AG09309 (cell line): ENCODE data around the gene VASH1.

Source experiments
- DNase-seq: peaks from one replicate; pipeline ENCODE4 v3.0.0-alpha.2; 2010; ENCODE audit warnings: low read depth
- H3K4me3 ChIP-seq: 2 replicates; pipeline ENCODE4 v1.5.1; 2011; ENCODE audit warnings: mild to moderate bottlenecking, low read depth, low read length, moderate library complexity; ENCODE audit not compliant: control insufficient read depth
- TF ChIP-seq, protein P1 (sequence below): IDR thresholded peaks from 2 replicates; pipeline ENCODE4 v1.5.1; 2011; ENCODE audit warnings: mild to moderate bottlenecking, low read depth, low read length, inconsistent platforms; ENCODE audit not compliant: insufficient read depth, control insufficient read depth; ENCODE audit errors: missing control alignments

The VASH1 gene

DNA sequence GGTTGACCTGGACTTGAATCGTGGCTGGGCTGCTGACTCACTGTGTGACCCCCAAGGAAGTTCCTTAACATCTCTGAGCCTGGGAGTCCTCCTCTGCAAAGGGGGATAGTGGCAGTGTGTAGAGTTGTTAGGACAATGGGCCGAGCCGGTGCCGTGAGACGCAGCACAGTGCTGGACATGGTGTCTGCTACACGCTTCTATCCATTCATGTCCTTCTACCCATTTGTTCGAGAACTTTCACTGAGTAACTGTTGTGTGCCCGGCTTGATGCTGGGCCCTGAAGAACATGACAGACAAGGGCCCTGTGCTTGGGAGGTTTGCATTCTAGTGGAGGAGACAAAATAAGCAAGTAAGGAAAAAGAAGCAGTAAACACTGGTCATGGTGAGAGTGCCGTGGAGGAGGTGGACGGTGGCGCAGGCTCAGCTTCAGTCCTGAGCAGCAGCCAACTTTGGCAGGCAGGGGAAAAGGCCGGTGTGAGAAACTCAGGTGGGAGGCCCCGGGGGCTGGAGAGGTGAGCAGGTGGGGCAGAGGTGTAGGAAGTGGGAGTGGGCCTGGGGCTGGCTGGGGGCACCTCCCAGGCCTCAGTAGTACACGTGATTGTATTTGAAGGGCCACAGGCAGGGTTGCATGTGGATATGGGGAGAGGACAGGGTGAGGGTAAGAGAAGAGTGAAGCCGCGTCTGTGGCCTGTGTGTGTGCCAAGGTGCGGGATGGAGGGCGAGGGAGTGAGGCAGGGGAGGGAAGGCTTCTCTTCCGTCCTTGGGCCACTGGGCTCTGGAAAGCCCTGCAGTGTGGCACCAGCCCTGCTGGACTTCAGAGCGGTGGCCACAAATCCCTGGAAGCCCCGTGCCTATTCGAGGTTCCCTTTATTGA lies 13.8 kb downstream of the VASH1 start:
- TF ChIP-seq, protein P1, sequence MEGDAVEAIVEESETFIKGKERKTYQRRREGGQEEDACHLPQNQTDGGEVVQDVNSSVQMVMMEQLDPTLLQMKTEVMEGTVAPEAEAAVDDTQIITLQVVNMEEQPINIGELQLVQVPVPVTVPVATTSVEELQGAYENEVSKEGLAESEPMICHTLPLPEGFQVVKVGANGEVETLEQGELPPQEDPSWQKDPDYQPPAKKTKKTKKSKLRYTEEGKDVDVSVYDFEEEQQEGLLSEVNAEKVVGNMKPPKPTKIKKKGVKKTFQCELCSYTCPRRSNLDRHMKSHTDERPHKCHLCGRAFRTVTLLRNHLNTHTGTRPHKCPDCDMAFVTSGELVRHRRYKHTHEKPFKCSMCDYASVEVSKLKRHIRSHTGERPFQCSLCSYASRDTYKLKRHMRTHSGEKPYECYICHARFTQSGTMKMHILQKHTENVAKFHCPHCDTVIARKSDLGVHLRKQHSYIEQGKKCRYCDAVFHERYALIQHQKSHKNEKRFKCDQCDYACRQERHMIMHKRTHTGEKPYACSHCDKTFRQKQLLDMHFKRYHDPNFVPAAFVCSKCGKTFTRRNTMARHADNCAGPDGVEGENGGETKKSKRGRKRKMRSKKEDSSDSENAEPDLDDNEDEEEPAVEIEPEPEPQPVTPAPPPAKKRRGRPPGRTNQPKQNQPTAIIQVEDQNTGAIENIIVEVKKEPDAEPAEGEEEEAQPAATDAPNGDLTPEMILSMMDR: no peak
- no peak for DNase-seq
- no peak overlapping the region for H3K4me3 ChIP-seq

DNA sequence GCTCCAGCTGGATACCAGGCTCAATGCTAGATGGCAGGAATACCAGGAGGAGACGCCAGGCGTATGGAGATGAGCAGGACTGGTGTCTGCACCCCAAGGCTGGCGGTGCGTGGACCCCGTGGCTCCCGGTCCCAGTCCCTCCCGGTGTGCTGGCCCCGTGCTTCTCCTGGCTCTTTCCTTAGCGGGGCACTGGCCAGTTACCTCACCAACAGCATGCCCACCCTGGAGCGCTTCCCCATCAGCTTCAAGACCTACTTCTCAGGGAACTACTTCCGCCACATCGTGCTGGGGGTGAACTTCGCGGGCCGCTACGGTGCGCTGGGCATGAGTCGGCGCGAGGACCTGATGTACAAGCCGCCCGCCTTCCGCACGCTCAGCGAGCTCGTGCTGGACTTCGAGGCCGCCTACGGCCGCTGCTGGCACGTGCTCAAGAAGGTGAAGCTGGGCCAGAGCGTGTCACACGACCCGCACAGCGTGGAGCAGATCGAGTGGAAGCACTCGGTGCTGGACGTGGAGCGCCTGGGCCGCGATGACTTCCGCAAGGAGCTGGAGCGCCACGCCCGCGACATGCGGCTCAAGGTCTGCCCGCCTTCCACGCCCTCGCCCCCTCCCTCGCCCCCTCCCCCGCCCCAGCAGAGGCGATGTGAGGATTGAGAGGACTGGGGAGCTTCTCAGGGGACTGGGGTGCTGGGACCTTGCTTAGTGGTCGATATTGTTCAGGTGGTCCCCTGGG lies 14.6 kb downstream of the VASH1 start:
- no peak for DNase-seq
- no peak overlapping the region for H3K4me3 ChIP-seq
- TF ChIP-seq, protein P1: no peak

DNA sequence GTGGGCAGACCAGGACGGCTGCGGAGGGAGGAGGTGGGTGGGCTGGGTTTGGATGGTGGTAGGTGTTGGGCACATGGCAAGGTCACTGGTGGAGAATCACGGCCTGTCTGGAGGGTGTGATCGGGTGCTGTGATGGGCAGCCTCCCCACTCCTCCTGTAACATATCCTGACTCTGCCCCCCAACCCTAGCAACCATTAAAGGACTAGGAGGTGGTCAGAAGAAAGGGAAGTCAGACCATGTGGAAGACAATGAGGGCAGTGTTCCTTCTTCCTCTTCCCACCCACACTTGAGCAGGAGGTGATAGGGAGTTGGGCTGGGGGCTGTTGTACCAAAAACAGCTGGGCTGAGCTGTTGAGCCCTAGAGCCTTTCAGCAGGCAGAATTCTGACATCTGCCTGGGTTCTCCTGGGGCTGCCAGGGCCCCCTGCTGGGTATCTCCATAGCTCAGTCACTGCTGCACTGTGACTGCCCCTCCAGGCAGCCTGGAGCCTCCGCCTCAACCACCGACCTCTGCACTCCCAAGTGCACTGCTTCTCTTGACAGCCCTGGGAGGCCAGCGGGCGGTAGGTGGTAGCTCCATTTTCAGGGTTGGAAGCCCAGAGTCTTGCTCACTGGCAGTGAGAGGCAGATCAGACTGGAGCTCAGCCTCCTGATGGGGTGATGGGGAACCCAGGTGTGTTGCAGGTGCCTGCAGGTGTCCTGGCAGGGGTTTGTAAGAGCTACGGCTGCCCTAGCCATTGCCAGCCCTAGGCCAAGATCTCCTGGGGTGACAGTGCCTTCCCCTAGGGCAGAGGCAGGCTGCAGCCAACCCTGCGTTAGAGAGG lies 15.4 kb downstream of the VASH1 start:
- no peak overlapping the region for H3K4me3 ChIP-seq
- DNase-seq: no peak
- TF ChIP-seq, protein P1: no peak

DNA sequence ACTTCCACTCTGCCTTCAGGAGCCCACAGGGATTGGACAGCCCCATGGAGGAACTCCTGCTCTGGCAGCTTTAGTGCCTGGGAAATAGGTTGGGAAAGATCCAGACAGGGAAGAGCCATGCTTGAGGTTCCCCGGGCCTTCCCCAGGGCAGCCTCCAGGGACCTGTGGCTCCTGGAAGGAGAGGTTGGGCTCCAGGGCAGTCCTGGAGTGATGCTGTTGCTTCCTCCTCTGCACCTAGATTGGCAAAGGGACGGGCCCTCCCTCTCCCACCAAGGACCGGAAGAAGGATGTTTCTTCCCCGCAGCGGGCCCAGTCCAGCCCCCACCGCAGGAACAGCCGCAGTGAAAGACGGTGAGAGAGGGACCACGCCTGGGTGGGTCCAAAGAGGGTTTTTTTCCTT lies 16.5 kb downstream of the VASH1 start:
- no peak for DNase-seq
- TF ChIP-seq, protein P1: no peak
- no peak overlapping the region for H3K4me3 ChIP-seq

DNA sequence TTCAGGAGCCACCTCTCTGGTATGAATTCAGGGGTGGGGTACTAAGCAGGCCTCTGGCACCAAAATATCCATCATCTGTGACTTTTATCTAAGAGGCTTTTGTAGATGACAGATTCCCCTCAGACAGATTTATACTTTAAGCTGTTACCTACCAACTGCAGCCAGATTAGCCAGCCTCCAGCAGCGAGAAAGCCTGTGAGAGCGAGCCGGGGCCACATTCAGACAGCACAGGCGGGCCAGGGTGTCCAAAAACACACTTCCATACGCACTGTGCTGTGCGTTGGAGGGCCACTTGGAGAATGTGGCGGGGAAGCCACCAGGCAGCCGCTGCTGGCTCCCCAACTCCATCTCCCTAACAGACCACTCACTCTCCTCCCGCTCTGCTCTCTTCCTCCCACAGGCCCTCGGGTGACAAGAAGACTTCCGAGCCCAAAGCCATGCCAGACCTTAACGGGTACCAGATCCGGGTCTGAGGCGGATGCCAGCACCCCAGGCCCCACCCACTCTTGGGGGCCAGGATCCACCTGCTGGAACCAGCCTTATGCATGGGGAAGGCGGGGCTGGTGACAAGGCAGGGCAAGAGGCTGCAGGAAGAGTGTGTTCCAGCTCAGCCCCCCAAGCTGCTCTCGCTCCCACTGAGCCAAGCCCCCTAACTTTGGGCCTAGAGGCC lies 17.4 kb downstream of the VASH1 start:
- no peak overlapping the region for H3K4me3 ChIP-seq
- TF ChIP-seq, protein P1: no peak
- DNase-seq: no peak
